ENCODE results near the gene MED27. TPM values are rescaled to one million over a fixed set of nuclear protein-coding genes. Genes with fewer than 3 reads are reported as not detected.

Gene MED27
- total RNA-seq, 2 donors from 2014 or later, result 29.8 to 37.0 TPM

GRCh38 chr9:132125944-132126679 lies 46.4 kb upstream of the MED27 start:
- peaks cover 31% of the 10 kb centered on the region for H3K4me1 Mint-ChIP-seq
- Histone ChIP-seq H3K9me3 (ENCODE audit: control insufficient read depth, low read length) (no peaks in the 10 kb centered on the region), H3K4me1 (ENCODE audit: control insufficient read depth, insufficient read depth, low read length) (no peaks in the 10 kb centered on the region), H3K36me3 (ENCODE audit: control insufficient read depth, insufficient read depth, low read length) (no peaks in the 10 kb centered on the region), H3K27ac (ENCODE audit: low read depth, low read length) (no peak overlapping the region), H3K27me3 (ENCODE audit: control insufficient read depth, insufficient read depth, low read length, poor library complexity, severe bottlenecking) (no peaks in the 10 kb centered on the region), H3K4me3 (ENCODE audit: low read length) (no peak overlapping the region), H3K9ac (ENCODE audit: extremely low read depth, low read length, poor library complexity, severe bottlenecking) (no peak overlapping the region)
- H3K27ac Mint-ChIP-seq, result no peak overlapping the region
- 69 to 81% methylated on average over 8 to 20 of the region's 20 CpGs for WGBS, 2 experiments (ENCODE audit: insufficient coverage in 1 of 2, insufficient read length in 1 of 2)
- no peaks in the 10 kb centered on the region for H3K36me3 Mint-ChIP-seq (ENCODE audit: low read depth)
- H3K9me3 Mint-ChIP-seq, result no peaks in the 10 kb centered on the region
- no peak for TF ChIP-seq CTCF (conservative IDR thresholded peaks at IDR 0.05)
- H3K27me3 Mint-ChIP-seq (ENCODE audit: insufficient read depth), result peaks cover 3% of the 10 kb centered on the region
- no peak overlapping the region for H3K4me3 Mint-ChIP-seq
- no peak for DNase-seq

- H3K36me3 ChIP-seq (ENCODE audit: control insufficient read depth, insufficient read depth, low read length), result no peaks in the 10 kb centered on the region
- Mint-ChIP-seq H3K4me1 (peaks cover 31% of the 10 kb centered on the region), H3K4me3 (no peak overlapping the region), H3K9me3 (no peaks in the 10 kb centered on the region), H3K27ac (no peak overlapping the region), H3K36me3 (ENCODE audit: low read depth) (no peaks in the 10 kb centered on the region), H3K27me3 (ENCODE audit: insufficient read depth) (peaks cover 2% of the 10 kb centered on the region)
- no peak overlapping the region for H3K4me3 ChIP-seq (ENCODE audit: low read length)
- H3K27me3 ChIP-seq (ENCODE audit: control insufficient read depth, insufficient read depth, low read length, poor library complexity, severe bottlenecking), result no peaks in the 10 kb centered on the region
- no peaks in the 10 kb centered on the region for H3K9me3 ChIP-seq (ENCODE audit: control insufficient read depth, low read length)
- peak; percentile 73 for DNase-seq
- no peaks in the 10 kb centered on the region for H3K4me1 ChIP-seq (ENCODE audit: control insufficient read depth, insufficient read depth, low read length)
- 59 to 78% methylated on average over 4 to 7 of the region's 7 CpGs for WGBS, 2 experiments (ENCODE audit: insufficient coverage in 1 of 2, insufficient read length in 1 of 2)
- no peak overlapping the region for H3K27ac ChIP-seq (ENCODE audit: low read depth, low read length)
- no peak for TF ChIP-seq CTCF (conservative IDR thresholded peaks at IDR 0.05)
- H3K9ac ChIP-seq (ENCODE audit: extremely low read depth, low read length, poor library complexity, severe bottlenecking), result no peak overlapping the region
These were observed 45.7 kb upstream of the MED27 start for GRCh38 chr9:132125361-132125760.

- DNase-seq, result no peak
- Histone ChIP-seq H3K27me3 (ENCODE audit: control insufficient read depth, insufficient read depth, low read length, poor library complexity, severe bottlenecking) (no peaks in the 10 kb centered on the region), H3K9ac (ENCODE audit: extremely low read depth, low read length, poor library complexity, severe bottlenecking) (no peak overlapping the region), H3K9me3 (ENCODE audit: control insufficient read depth, low read length) (no peaks in the 10 kb centered on the region), H3K4me1 (ENCODE audit: control insufficient read depth, insufficient read depth, low read length) (no peaks in the 10 kb centered on the region), H3K27ac (ENCODE audit: low read depth, low read length) (no peak overlapping the region), H3K36me3 (ENCODE audit: control insufficient read depth, insufficient read depth, low read length) (no peaks in the 10 kb centered on the region), H3K4me3 (ENCODE audit: low read length) (no peak overlapping the region)
- Mint-ChIP-seq H3K4me3 (no peak overlapping the region), H3K9me3 (no peaks in the 10 kb centered on the region), H3K4me1 (peaks cover 31% of the 10 kb centered on the region), H3K27me3 (ENCODE audit: insufficient read depth) (peaks cover 2% of the 10 kb centered on the region), H3K27ac (no peak overlapping the region), H3K36me3 (ENCODE audit: low read depth) (no peaks in the 10 kb centered on the region)
- TF ChIP-seq CTCF (conservative IDR thresholded peaks at IDR 0.05), result no peak
- WGBS, 2 experiments (ENCODE audit: insufficient coverage in 1 of 2, insufficient read length in 1 of 2), result 71 to 82% methylated on average over 3 to 6 of the region's 6 CpGs
These were observed 45.1 kb upstream of the MED27 start for GRCh38 chr9:132124800-132125199.

Data from endodermal cell (in vitro differentiated cells).